HG02970 (cell line): ENCODE data around the gene WLS.

ENCODE experiments used
- ATAC-seq: cut with Tn5 transposase; IDR thresholded peaks from one replicate; pipeline ENCODE4 v1.9.1; 2021; ENCODE audit warnings: mild to moderate bottlenecking, moderate library complexity, moderate number of reproducible peaks; ENCODE audit not compliant: unreplicated experiment, low FRiP score

The WLS gene

GRCh38 chr1:68142461-68142860 is 89.9 kb downstream of the WLS start:
- ATAC-seq = no peak

GRCh38 chr1:68142036-68142435 is 90.3 kb downstream of the WLS start:
- ATAC-seq = no peak

- ATAC-seq = no peak
These were observed 91.0 kb downstream of the WLS start for GRCh38 chr1:68141071-68142021.

GRCh38 chr1:68140536-68140935 is 91.8 kb downstream of the WLS start:
- no peak for ATAC-seq

GRCh38 chr1:68136187-68136586 is 96.1 kb downstream of the WLS start:
- ATAC-seq = no peak

- ATAC-seq = no peak
These were observed 99.7 kb downstream of the WLS start for GRCh38 chr1:68132426-68133130.

GRCh38 chr1:68131261-68131660 is 101.1 kb downstream of the WLS start:
- ATAC-seq = no peak

GRCh38 chr1:68129536-68130250 is 102.6 kb downstream of the WLS start:
- ATAC-seq = no peak

- ATAC-seq = no peak
These were observed 103.5 kb downstream of the WLS start for GRCh38 chr1:68128820-68129219.

GRCh38 chr1:68128157-68128556 is 104.2 kb downstream of the WLS start:
- no peak for ATAC-seq

- ATAC-seq = no peak
These were observed 110.8 kb downstream of the WLS start for GRCh38 chr1:68121536-68121935.

GRCh38 chr1:68120136-68120791 is 112.1 kb downstream of the WLS start:
- peak; percentile 67 for ATAC-seq

- ATAC-seq = no peak
These were observed 112.9 kb downstream of the WLS start for GRCh38 chr1:68119445-68119844.

GRCh38 chr1:68117416-68117815 is 114.9 kb downstream of the WLS start:
- no peak for ATAC-seq

- ATAC-seq = no peak
These were observed 115.6 kb downstream of the WLS start for GRCh38 chr1:68116643-68117235.

GRCh38 chr1:68115308-68115707 is 117.0 kb downstream of the WLS start:
- ATAC-seq = no peak

GRCh38 chr1:68113966-68114365 is 118.4 kb downstream of the WLS start:
- ATAC-seq = no peak

GRCh38 chr1:68112835-68113243 is 119.5 kb downstream of the WLS start:
- no peak for ATAC-seq

- ATAC-seq = no peak
These were observed 120.5 kb downstream of the WLS start for GRCh38 chr1:68111519-68112436.
